Type B pancreatic cell (in vitro differentiated cells): Measurements from ENCODE around the gene ACMSD. TPM values are rescaled to one million over a fixed set of nuclear protein-coding genes. Genes with fewer than 3 reads are reported as not detected.

Source experiments
- DNase-seq: peaks from one replicate; pipeline ENCODE4 v3.0.0; 2021; ENCODE audit warnings: mixed read lengths; ENCODE audit not compliant: unreplicated experiment; ENCODE audit errors: extremely low spot score
- H3K27ac Mint-ChIP-seq: 2 replicates; pipeline ENCODE4 v1.8.0; 2021; ENCODE audit warnings: mild to moderate bottlenecking, mixed read lengths
- H3K27me3 Mint-ChIP-seq: 2 replicates; pipeline ENCODE4 v1.8.0; 2021; ENCODE audit warnings: mixed read lengths
- H3K36me3 Mint-ChIP-seq: 2 replicates; pipeline ENCODE4 v1.8.0; 2021; ENCODE audit warnings: mixed read lengths
- H3K4me1 Mint-ChIP-seq: one replicate; pipeline ENCODE4 v1.8.0; 2021; ENCODE audit warnings: mixed read lengths; ENCODE audit not compliant: unreplicated experiment
- H3K4me3 Mint-ChIP-seq: 2 replicates; pipeline ENCODE4 v1.8.0; 2021; ENCODE audit warnings: mild to moderate bottlenecking, mixed read lengths
- H3K9me3 Mint-ChIP-seq: 2 replicates; pipeline ENCODE4 v1.8.0; 2021; ENCODE audit warnings: mixed read lengths
- total RNA-seq: library from RNA; stranded (reverse); gene quantifications from 2 replicates; pipeline ENCODE4 v1.2.1, GENCODE V29; 2021; ENCODE audit warnings: low replicate concordance
- TF ChIP-seq, protein P1 (sequence below): fragments of 200-600 bp; sonication (generic); conservative IDR thresholded peaks from 2 replicates; pipeline ENCODE4 v1.5.0; 2021; ENCODE audit warnings: antibody characterized with exemption, mild to moderate bottlenecking

ACMSD gene
- total RNA-seq, 1 donor from 2014 or later, result not detected

GRCh38 chr2:134852518-134852917, 14.1 kb downstream of the ACMSD start:
- TF ChIP-seq, protein P1, sequence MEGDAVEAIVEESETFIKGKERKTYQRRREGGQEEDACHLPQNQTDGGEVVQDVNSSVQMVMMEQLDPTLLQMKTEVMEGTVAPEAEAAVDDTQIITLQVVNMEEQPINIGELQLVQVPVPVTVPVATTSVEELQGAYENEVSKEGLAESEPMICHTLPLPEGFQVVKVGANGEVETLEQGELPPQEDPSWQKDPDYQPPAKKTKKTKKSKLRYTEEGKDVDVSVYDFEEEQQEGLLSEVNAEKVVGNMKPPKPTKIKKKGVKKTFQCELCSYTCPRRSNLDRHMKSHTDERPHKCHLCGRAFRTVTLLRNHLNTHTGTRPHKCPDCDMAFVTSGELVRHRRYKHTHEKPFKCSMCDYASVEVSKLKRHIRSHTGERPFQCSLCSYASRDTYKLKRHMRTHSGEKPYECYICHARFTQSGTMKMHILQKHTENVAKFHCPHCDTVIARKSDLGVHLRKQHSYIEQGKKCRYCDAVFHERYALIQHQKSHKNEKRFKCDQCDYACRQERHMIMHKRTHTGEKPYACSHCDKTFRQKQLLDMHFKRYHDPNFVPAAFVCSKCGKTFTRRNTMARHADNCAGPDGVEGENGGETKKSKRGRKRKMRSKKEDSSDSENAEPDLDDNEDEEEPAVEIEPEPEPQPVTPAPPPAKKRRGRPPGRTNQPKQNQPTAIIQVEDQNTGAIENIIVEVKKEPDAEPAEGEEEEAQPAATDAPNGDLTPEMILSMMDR, result no peak
- Mint-ChIP-seq H3K9me3 (no peaks in the 10 kb centered on the region), H3K36me3 (no peaks in the 10 kb centered on the region), H3K4me3 (no peak overlapping the region), H3K4me1 (no peaks in the 10 kb centered on the region), H3K27me3 (no peaks in the 10 kb centered on the region), H3K27ac (no peak overlapping the region)
- DNase-seq, result no peak

- no peaks in the 10 kb centered on the region for H3K4me1 Mint-ChIP-seq
Measured at GRCh38 chr2:134855709-134856108, 17.3 kb downstream of the ACMSD start.

GRCh38 chr2:134858245-134858644, 19.8 kb downstream of the ACMSD start:
- Mint-ChIP-seq H3K36me3 (no peaks in the 10 kb centered on the region), H3K4me3 (no peak overlapping the region)

More at GRCh38 chr2:134855709-134856108, 17.3 kb downstream of the ACMSD start:
- H3K9me3 Mint-ChIP-seq, result no peaks in the 10 kb centered on the region
- DNase-seq, result no peak
- TF ChIP-seq, protein P1, result no peak
- H3K4me3 Mint-ChIP-seq, result no peak overlapping the region
- no peak overlapping the region for H3K27ac Mint-ChIP-seq
- H3K27me3 Mint-ChIP-seq, result no peaks in the 10 kb centered on the region
- no peaks in the 10 kb centered on the region for H3K36me3 Mint-ChIP-seq

DNA sequence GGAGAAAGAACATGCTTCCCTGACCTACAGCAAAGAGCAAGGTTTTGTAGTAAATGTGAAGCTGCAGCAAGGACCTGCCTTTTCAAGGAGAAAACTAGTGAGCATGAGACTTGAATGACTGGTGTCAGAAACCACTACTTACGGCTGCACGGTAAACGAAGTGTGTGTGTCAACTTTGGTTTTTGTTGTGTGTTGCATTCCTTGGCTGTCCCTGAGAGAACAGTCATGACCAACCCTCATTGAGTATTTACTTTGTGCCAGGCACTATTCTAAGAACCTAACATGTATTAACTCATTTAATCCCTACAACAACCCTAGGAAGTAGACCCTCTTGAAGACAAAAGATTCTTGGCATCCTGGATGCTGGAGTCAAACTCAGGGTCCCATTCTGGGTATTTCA, 22.8 kb downstream of the ACMSD start:
- Mint-ChIP-seq H3K4me3 (no peak overlapping the region), H3K27ac (no peak overlapping the region), H3K27me3 (no peaks in the 10 kb centered on the region), H3K4me1 (no peaks in the 10 kb centered on the region), H3K36me3 (no peaks in the 10 kb centered on the region), H3K9me3 (no peaks in the 10 kb centered on the region)
- no peak for DNase-seq
- TF ChIP-seq, protein P1, result no peak

More at GRCh38 chr2:134858245-134858644, 19.8 kb downstream of the ACMSD start:
- Mint-ChIP-seq H3K4me1 (no peaks in the 10 kb centered on the region), H3K27ac (no peak overlapping the region), H3K27me3 (no peaks in the 10 kb centered on the region), H3K9me3 (no peaks in the 10 kb centered on the region)
- TF ChIP-seq, protein P1, result no peak
- DNase-seq, result no peak

DNA sequence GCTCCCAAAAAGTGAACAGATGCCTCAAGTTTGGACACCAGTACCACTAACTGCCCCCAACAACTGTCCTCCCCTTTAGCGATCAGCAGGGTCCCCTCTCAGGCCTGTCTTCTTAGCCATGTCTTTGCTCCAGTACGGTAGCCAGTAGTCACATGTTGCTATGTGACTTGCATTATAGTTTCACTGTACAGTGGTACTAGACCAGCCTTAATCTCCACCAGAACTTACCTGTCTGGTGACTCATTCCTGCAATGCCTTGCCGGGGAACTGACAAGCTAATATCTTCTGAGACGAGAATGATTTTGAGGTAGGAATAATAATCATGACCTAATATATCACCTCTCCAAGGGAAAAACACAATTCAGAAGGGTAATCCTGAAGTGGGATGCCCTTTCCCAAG, 23.7 kb downstream of the ACMSD start:
- H3K27ac Mint-ChIP-seq, result no peak overlapping the region
- no peaks in the 10 kb centered on the region for H3K36me3 Mint-ChIP-seq
- no peaks in the 10 kb centered on the region for H3K9me3 Mint-ChIP-seq
- no peak overlapping the region for H3K4me3 Mint-ChIP-seq
- no peak for DNase-seq
- TF ChIP-seq, protein P1, result no peak
- no peaks in the 10 kb centered on the region for H3K4me1 Mint-ChIP-seq
- H3K27me3 Mint-ChIP-seq, result no peaks in the 10 kb centered on the region

DNA sequence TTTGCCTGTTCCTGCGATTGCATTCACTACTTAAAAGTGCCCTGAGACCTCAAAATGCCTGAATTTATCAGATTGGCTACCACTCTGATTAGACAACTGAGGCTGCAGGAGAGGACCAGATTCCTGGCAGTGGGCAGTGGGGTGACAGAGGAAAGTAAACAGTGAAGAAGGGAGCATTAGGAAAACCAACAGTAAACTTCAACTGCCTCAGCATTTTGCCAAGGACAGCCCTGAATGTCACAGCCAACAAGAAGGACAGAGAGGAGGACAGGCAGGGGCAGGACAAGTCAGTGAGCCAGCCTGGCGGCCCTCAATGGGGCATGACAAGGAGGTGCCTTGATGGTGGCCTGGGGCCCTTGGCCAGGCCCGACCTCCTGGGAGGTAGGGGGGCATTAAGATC, 24.3 kb downstream of the ACMSD start:
- TF ChIP-seq, protein P1, result no peak
- no peaks in the 10 kb centered on the region for H3K36me3 Mint-ChIP-seq
- DNase-seq, result no peak
- H3K9me3 Mint-ChIP-seq, result no peaks in the 10 kb centered on the region
- H3K4me1 Mint-ChIP-seq, result no peaks in the 10 kb centered on the region
- no peaks in the 10 kb centered on the region for H3K27me3 Mint-ChIP-seq
- no peak overlapping the region for H3K4me3 Mint-ChIP-seq
- no peak overlapping the region for H3K27ac Mint-ChIP-seq
